HEK293 (cell line): Measurements from ENCODE around the gene PPP2R2B.

Source experiments
- CTCF ChIA-PET: fragments of 350-600 bp; formaldehyde crosslinking; extraction: SDS; loops from one replicate; lab custom pipeline; 2021; ENCODE audit warnings: antibody characterized with exemption; lab: Yijun Ruan, JAX
- POLR2A ChIA-PET: fragments of 300-600 bp; formaldehyde crosslinking; extraction: SDS; loops from one replicate; lab custom pipeline; 2020; ENCODE audit warnings: antibody characterized with exemption, inconsistent platforms; lab: Yijun Ruan, JAX
- H3K27ac ChIP-seq: fragments of 200-500 bp; sonication (Bioruptor generic); 2 replicates; pipeline ENCODE4 v1.5.1; 2014; ENCODE audit warnings: low read depth, low read length, control low read depth, inconsistent platforms; ENCODE audit errors: extremely low read depth
- H3K36me3 ChIP-seq, 2 experiments: fragments of 200-500 bp in 1 of 2; sonication (Bioruptor generic) in 1 of 2; 1 replicate in 1 of 2; 2 replicates in 1 of 2; pipeline ENCODE4 v1.5.1; 2014 to 2017; ENCODE audit warnings: inconsistent platforms in 2 of 2, low read length in 2 of 2; ENCODE audit not compliant: control insufficient read depth in 2 of 2, insufficient read depth in 1 of 2
- H3K4me1 ChIP-seq: fragments of 200-500 bp; sonication (Bioruptor generic); 2 replicates; pipeline ENCODE4 v1.5.1; 2014; ENCODE audit warnings: mild to moderate bottlenecking, low read length, inconsistent platforms; ENCODE audit not compliant: control insufficient read depth, insufficient read depth
- H3K4me3 ChIP-seq: 2 replicates; pipeline ENCODE4 v1.5.1; 2011; ENCODE audit warnings: low read depth, mild to moderate bottlenecking, control low read depth, low read length, moderate library complexity
- H3K9me3 ChIP-seq: fragments of 200-500 bp; sonication (Bioruptor generic); 2 replicates; pipeline ENCODE4 v1.5.1; 2014; ENCODE audit warnings: low read depth, low read length, inconsistent platforms; ENCODE audit not compliant: control insufficient read depth, insufficient read depth
- FEZF1 ChIP-seq: fragments of 450-650 bp; formaldehyde crosslinking; IDR thresholded peaks from 2 replicates; pipeline ENCODE4 v1.5.1; 2016; ENCODE audit warnings: missing biosample characterization, missing genetic modification characterization
- GFI1B ChIP-seq: fragments of 450-650 bp; formaldehyde crosslinking; IDR thresholded peaks from 2 replicates; pipeline ENCODE4 v1.5.1; 2016; ENCODE audit warnings: missing biosample characterization, missing genetic modification characterization
- KLF1 ChIP-seq: fragments of 450-650 bp; formaldehyde crosslinking; IDR thresholded peaks from 2 replicates; pipeline ENCODE4 v1.5.1; 2016; ENCODE audit warnings: missing biosample characterization, missing genetic modification characterization
- MZF1 ChIP-seq: fragments of 450-650 bp; formaldehyde crosslinking; IDR thresholded peaks from 2 replicates; pipeline ENCODE4 v1.5.1; 2017; ENCODE audit warnings: missing biosample characterization, missing genetic modification characterization, borderline replicate concordance
- RBAK ChIP-seq: fragments of 450-650 bp; formaldehyde crosslinking; IDR thresholded peaks from 2 replicates; pipeline ENCODE4 v1.5.1; 2016; ENCODE audit warnings: missing biosample characterization, missing genetic modification characterization
- REPIN1 ChIP-seq: fragments of 450-650 bp; formaldehyde crosslinking; IDR thresholded peaks from 2 replicates; pipeline ENCODE4 v1.5.1; 2017; ENCODE audit warnings: missing biosample characterization, missing genetic modification characterization, low read depth
- SCRT2 ChIP-seq: fragments of 450-650 bp; formaldehyde crosslinking; IDR thresholded peaks from 2 replicates; pipeline ENCODE4 v1.5.1; 2016; ENCODE audit warnings: missing biosample characterization, missing genetic modification characterization
- WT1 ChIP-seq: fragments of 450-650 bp; formaldehyde crosslinking; IDR thresholded peaks from 2 replicates; pipeline ENCODE4 v1.5.1; 2016; ENCODE audit warnings: missing biosample characterization, missing genetic modification characterization
- YY1 ChIP-seq: fragments of 450-650 bp; formaldehyde crosslinking; IDR thresholded peaks from 2 replicates; pipeline ENCODE4 v1.5.1; 2018; ENCODE audit warnings: missing biosample characterization, missing genetic modification characterization
- ZBTB20 ChIP-seq: fragments of 450-650 bp; formaldehyde crosslinking; IDR thresholded peaks from 2 replicates; pipeline ENCODE4 v1.5.1; 2016; ENCODE audit warnings: missing biosample characterization, missing genetic modification characterization
- ZBTB8A ChIP-seq: fragments of 450-650 bp; formaldehyde crosslinking; IDR thresholded peaks from 2 replicates; pipeline ENCODE4 v1.5.1; 2016; ENCODE audit warnings: missing biosample characterization, missing genetic modification characterization
- ZFHX2 ChIP-seq: fragments of 450-650 bp; formaldehyde crosslinking; conservative IDR thresholded peaks from 2 replicates; pipeline ENCODE4 v1.5.1; 2016; ENCODE audit warnings: missing biosample characterization, missing genetic modification characterization
- ZNF10 ChIP-seq: fragments of 450-650 bp; formaldehyde crosslinking; IDR thresholded peaks from 2 replicates; pipeline ENCODE4 v1.5.1; 2017; ENCODE audit warnings: missing biosample characterization, missing genetic modification characterization
- ZNF501 ChIP-seq: fragments of 450-650 bp; formaldehyde crosslinking; IDR thresholded peaks from 2 replicates; pipeline ENCODE4 v1.5.1; 2016; ENCODE audit warnings: missing biosample characterization, missing genetic modification characterization
- ZNF521 ChIP-seq: fragments of 450-650 bp; formaldehyde crosslinking; IDR thresholded peaks from 2 replicates; pipeline ENCODE4 v1.5.1; 2017; ENCODE audit warnings: missing biosample characterization, mild to moderate bottlenecking, missing genetic modification characterization
- ZNF530 ChIP-seq: fragments of 450-650 bp; formaldehyde crosslinking; IDR thresholded peaks from 2 replicates; pipeline ENCODE4 v1.5.1; 2016; ENCODE audit warnings: low read depth, missing biosample characterization, missing genetic modification characterization
- ZNF610 ChIP-seq: fragments of 450-650 bp; formaldehyde crosslinking; IDR thresholded peaks from 2 replicates; pipeline ENCODE4 v1.5.1; 2016; ENCODE audit warnings: missing biosample characterization, missing genetic modification characterization, borderline replicate concordance
- ZNF629 ChIP-seq: fragments of 450-650 bp; formaldehyde crosslinking; IDR thresholded peaks from 2 replicates; pipeline ENCODE4 v1.5.1; 2017; ENCODE audit warnings: missing biosample characterization, missing genetic modification characterization
- ZNF768 ChIP-seq: fragments of 450-650 bp; formaldehyde crosslinking; IDR thresholded peaks from 2 replicates; pipeline ENCODE4 v1.5.1; 2018; ENCODE audit warnings: missing biosample characterization, mild to moderate bottlenecking, missing genetic modification characterization
- ZNF792 ChIP-seq: fragments of 450-650 bp; formaldehyde crosslinking; IDR thresholded peaks from 2 replicates; pipeline ENCODE4 v1.5.1; 2016; ENCODE audit warnings: missing biosample characterization, missing genetic modification characterization
- ZNF830 ChIP-seq: fragments of 450-650 bp; IDR thresholded peaks from 2 replicates; pipeline ENCODE4 v1.5.0; 2018; ENCODE audit warnings: missing biosample characterization, missing genetic modification characterization, low read depth, mild to moderate bottlenecking, moderate library complexity
- TF ChIP-seq, protein P1 (sequence below): fragments of 450-650 bp; IDR thresholded peaks from 2 replicates; pipeline ENCODE4 v1.5.1; 2018; ENCODE audit warnings: missing biosample characterization, missing genetic modification characterization
- TF ChIP-seq, protein P2 (sequence below): fragments of 450-650 bp; formaldehyde crosslinking; optimal IDR thresholded peaks from 2 replicates; pipeline ENCODE3; 2016; ENCODE audit warnings: missing biosample characterization, mild to moderate bottlenecking, missing genetic modification characterization
- TF ChIP-seq, protein P3 (sequence below): fragments of 450-650 bp; formaldehyde crosslinking; IDR thresholded peaks from 2 replicates; pipeline ENCODE4 v1.5.1; 2016; ENCODE audit warnings: missing biosample characterization, missing genetic modification characterization
- TF ChIP-seq, protein P4 (sequence below): sonication (generic); formaldehyde crosslinking; IDR thresholded peaks from 2 replicates; pipeline ENCODE4 v1.8.1; 2022; ENCODE audit warnings: mild to moderate bottlenecking, moderate library complexity, missing genetic modification reagents
- TF ChIP-seq, protein P5 (sequence below): fragments of 450-650 bp; formaldehyde crosslinking; IDR thresholded peaks from 2 replicates; pipeline ENCODE4 v1.5.1; 2016; ENCODE audit warnings: missing biosample characterization, missing genetic modification characterization
- TF ChIP-seq, protein P6 (sequence below): fragments of 450-650 bp; formaldehyde crosslinking; IDR thresholded peaks from 2 replicates; pipeline ENCODE4 v1.5.1; 2016; ENCODE audit warnings: missing biosample characterization, missing genetic modification characterization

PPP2R2B gene

DNA sequence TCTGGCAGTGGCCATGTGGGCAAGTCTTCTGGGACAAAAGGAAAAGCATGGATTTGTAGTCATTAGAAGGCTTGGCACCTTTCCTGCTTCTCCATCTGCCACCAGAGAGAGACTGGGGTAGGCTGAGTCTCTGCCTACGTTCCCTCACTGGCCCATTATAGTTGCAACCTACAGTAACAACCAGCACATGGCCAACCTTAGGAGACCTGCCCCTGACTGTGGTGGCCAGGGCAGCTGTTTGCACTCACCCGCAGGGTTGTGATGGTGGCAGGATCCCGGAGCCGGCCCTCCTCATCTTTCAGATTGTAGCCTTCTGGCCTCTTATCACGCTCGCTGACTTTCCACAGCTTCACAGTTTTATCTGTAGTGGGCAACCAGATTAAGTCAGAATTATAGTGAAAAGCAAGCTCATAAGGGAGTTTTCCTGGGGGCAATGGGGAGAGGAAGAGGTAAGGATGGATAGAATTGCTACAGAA, 187.6 kb downstream of the PPP2R2B start:
- POLR2A ChIA-PET, result no interaction called here

DNA sequence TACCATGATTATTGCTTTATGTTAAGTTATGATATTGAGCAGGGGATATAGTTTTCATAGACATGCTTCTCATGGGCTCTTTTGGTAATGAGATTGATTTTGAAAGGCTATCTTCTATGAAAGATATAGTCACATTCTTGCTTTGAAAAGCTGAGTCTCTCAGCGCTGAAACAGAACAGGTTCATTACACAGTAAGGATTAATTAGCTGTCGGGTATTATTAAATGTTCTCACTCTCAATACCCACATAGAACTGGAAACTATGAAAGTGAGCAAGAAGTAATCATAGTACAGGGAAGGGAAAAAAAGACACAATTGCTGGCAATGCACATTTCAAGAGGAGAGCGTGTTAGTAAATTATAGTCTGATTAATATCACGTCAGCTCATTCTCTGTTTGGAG, 190.9 kb downstream of the PPP2R2B start:
- Histone ChIP-seq H3K4me3 (no peak overlapping the region), H3K9me3 (no peaks in the 10 kb centered on the region), H3K4me1 (no peaks in the 10 kb centered on the region), H3K36me3 (no peaks in the 10 kb centered on the region)
- ChIA-PET POLR2A (no interaction called here), CTCF (interaction anchor here (0.6 kb wide), 1 partner anchor 11 kb away, joined by 6 read pairs; no protein-coding TSS in a partner anchor)
- TF ChIP-seq, protein P1, sequence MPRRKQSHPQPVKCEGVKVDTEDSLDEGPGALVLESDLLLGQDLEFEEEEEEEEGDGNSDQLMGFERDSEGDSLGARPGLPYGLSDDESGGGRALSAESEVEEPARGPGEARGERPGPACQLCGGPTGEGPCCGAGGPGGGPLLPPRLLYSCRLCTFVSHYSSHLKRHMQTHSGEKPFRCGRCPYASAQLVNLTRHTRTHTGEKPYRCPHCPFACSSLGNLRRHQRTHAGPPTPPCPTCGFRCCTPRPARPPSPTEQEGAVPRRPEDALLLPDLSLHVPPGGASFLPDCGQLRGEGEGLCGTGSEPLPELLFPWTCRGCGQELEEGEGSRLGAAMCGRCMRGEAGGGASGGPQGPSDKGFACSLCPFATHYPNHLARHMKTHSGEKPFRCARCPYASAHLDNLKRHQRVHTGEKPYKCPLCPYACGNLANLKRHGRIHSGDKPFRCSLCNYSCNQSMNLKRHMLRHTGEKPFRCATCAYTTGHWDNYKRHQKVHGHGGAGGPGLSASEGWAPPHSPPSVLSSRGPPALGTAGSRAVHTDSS (tag by site-specific recombination), result no peak
- TF ChIP-seq MZF1 (tag by site-specific recombination), result no peak
- no peak for TF ChIP-seq FEZF1 (tag by site-specific recombination)
- TF ChIP-seq, protein P2, sequence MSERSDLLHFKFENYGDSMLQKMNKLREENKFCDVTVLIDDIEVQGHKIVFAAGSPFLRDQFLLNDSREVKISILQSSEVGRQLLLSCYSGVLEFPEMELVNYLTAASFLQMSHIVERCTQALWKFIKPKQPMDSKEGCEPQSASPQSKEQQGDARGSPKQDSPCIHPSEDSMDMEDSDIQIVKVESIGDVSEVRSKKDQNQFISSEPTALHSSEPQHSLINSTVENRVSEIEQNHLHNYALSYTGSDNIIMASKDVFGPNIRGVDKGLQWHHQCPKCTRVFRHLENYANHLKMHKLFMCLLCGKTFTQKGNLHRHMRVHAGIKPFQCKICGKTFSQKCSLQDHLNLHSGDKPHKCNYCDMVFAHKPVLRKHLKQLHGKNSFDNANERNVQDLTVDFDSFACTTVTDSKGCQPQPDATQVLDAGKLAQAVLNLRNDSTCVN (tag by site-specific recombination), result no peak
- TF ChIP-seq ZNF521 (tag by site-specific recombination), result no peak
- TF ChIP-seq, protein P3, sequence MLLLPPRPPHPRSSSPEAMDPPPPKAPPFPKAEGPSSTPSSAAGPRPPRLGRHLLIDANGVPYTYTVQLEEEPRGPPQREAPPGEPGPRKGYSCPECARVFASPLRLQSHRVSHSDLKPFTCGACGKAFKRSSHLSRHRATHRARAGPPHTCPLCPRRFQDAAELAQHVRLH (tag by site-specific recombination), result no peak
- TF ChIP-seq ZBTB20, result no peak
- no peak for TF ChIP-seq ZFHX2 (tag by site-specific recombination)
- no peak for TF ChIP-seq ZBTB8A (tag by site-specific recombination)
- no peak for TF ChIP-seq ZNF501
- no peak for TF ChIP-seq ZNF610 (tag by site-specific recombination)
- TF ChIP-seq KLF1, result no peak
- TF ChIP-seq, protein P4, sequence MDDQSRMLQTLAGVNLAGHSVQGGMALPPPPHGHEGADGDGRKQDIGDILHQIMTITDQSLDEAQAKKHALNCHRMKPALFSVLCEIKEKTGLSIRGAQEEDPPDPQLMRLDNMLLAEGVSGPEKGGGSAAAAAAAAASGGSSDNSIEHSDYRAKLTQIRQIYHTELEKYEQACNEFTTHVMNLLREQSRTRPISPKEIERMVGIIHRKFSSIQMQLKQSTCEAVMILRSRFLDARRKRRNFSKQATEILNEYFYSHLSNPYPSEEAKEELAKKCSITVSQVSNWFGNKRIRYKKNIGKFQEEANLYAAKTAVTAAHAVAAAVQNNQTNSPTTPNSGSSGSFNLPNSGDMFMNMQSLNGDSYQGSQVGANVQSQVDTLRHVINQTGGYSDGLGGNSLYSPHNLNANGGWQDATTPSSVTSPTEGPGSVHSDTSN (CRISPR knock-in tag), result no peak
- no peak for TF ChIP-seq WT1 (tag by site-specific recombination)
- no peak for TF ChIP-seq YY1 (tag by site-specific recombination)
- TF ChIP-seq RBAK (tag by site-specific recombination), result no peak
- TF ChIP-seq, all 188 proteins: peak for 0
- H3K27ac ChIP-seq, result no peak overlapping the region

More for the DNA sequence above, 187.6 kb downstream of the PPP2R2B start:
- TF ChIP-seq ZNF792, result no peak
- no peak for TF ChIP-seq YY1 (tag by site-specific recombination)
- no peak for TF ChIP-seq REPIN1 (tag by site-specific recombination)
- TF ChIP-seq, protein P5, sequence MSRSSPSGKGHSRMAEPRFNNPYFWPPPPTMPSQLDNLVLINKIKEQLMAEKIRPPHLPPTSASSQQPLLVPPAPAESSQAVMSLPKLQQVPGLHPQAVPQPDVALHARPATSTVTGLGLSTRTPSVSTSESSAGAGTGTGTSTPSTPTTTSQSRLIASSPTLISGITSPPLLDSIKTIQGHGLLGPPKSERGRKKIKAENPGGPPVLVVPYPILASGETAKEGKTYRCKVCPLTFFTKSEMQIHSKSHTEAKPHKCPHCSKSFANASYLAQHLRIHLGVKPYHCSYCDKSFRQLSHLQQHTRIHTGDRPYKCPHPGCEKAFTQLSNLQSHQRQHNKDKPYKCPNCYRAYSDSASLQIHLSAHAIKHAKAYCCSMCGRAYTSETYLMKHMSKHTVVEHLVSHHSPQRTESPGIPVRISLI (tag by site-specific recombination), result no peak
- TF ChIP-seq ZNF830 (tag by site-specific recombination), result no peak
- no peak for TF ChIP-seq ZNF10 (tag by site-specific recombination)
- TF ChIP-seq ZNF629 (tag by site-specific recombination), result no peak
- TF ChIP-seq ZNF768 (tag by site-specific recombination), result no peak
- TF ChIP-seq, protein P6, sequence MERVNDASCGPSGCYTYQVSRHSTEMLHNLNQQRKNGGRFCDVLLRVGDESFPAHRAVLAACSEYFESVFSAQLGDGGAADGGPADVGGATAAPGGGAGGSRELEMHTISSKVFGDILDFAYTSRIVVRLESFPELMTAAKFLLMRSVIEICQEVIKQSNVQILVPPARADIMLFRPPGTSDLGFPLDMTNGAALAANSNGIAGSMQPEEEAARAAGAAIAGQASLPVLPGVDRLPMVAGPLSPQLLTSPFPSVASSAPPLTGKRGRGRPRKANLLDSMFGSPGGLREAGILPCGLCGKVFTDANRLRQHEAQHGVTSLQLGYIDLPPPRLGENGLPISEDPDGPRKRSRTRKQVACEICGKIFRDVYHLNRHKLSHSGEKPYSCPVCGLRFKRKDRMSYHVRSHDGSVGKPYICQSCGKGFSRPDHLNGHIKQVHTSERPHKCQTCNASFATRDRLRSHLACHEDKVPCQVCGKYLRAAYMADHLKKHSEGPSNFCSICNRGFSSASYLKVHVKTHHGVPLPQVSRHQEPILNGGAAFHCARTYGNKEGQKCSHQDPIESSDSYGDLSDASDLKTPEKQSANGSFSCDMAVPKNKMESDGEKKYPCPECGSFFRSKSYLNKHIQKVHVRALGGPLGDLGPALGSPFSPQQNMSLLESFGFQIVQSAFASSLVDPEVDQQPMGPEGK (tag by site-specific recombination), result no peak
- TF ChIP-seq ZNF530 (tag by site-specific recombination), result no peak
- TF ChIP-seq SCRT2 (tag by site-specific recombination), result no peak
- no peak for TF ChIP-seq GFI1B (tag by site-specific recombination)
- TF ChIP-seq, all 188 proteins: peak for 0
- Histone ChIP-seq H3K4me1 (no peaks in the 10 kb centered on the region), H3K27ac (no peak overlapping the region), H3K9me3 (no peaks in the 10 kb centered on the region), H3K36me3 (no peaks in the 10 kb centered on the region), H3K4me3 (no peak overlapping the region)
- CTCF ChIA-PET, result interaction anchor here (1.7 kb wide), 1 partner anchor 275 kb away, joined by 4 read pairs; no protein-coding TSS in a partner anchor
